GM18507 (cell line): ENCODE results near the gene NUFIP1.

Source experiments
- DNase-seq: peaks from one replicate; pipeline ENCODE4 v3.0.0; 2011; ENCODE audit warnings: low read depth; ENCODE audit not compliant: insufficient read length; ENCODE audit errors: extremely low spot score
- FAIRE-seq: peaks from 2 replicates; lab custom pipeline; 2011; peaks lifted over from hg19 to GRCh38; lab: Jason Lieb, UNC

The NUFIP1 gene

DNA sequence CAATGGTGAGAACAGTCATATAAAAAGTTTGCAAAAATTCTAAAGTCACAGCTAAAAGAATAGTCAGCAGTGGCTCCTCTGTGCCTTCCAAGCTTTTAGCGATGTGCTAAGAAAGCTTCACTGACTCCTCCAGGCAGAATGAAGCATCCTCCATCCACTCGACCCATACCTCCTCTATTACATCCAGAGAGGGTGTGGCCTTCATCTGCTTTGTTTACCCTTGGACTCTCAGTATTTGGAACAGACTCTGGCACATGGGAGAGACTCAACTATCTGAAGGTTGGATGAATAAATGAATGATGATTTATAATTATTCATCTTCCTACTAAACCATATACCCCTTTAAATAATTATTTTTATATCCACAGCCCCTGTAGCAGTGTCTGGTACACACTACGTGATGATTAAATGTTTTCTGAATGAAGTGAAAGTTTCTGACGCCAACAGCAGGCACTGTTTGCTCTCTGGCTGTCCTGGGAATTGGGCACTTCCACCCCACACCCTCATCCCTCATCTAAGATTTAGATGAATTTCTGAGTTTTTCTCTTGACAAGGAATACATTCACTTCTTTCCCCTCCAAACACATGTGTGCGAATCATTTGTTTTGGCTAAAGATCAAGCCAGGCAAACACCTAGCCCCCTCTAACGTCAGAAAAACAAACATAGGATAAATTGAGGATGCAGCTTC is 93.9 kb downstream of the NUFIP1 start:
- DNase-seq (no peak), FAIRE-seq (no peak)

GRCh38 chr13:44894001-44894770 is 95.1 kb downstream of the NUFIP1 start:
- FAIRE-seq, result no peak
- DNase-seq, result no peak
